PC-3 (cell line): Measurements from ENCODE around the gene LBP. TPM values are rescaled to one million over a fixed set of nuclear protein-coding genes. Genes with fewer than 3 reads are reported as not detected.

ENCODE experiments used
- ATAC-seq: fragments of 200-7000 bp; cut with Tn5 transposase; 2 replicates; pipeline ENCODE4 v1.9.1; 2020; ENCODE audit warnings: mild to moderate bottlenecking, moderate library complexity
- BruUV-seq: library from RNA; stranded (reverse); fragments of 400-500 nt; replicated peaks from 2 replicates; lab custom pipeline; 2021; lab: Mats Ljungman, UMichigan
- CTCF ChIA-PET: fragments of 300-600 bp; sonication (Branson Sonifier 250); formaldehyde crosslinking; loops from one replicate; lab custom pipeline; 2022; ENCODE audit warnings: antibody characterized with exemption; lab: Charles Lee
- POLR2A ChIA-PET: fragments of 300-600 bp; sonication (Branson Sonifier 250); formaldehyde crosslinking; loops from one replicate; lab custom pipeline; 2022; ENCODE audit warnings: antibody characterized with exemption; ENCODE audit not compliant: unreplicated experiment; lab: Charles Lee
- DNase-seq: peaks from one replicate; pipeline ENCODE4 v3.0.0-alpha.2; 2015
- H2AFZ ChIP-seq: fragments of 300-600 bp; sonication (generic); 2 replicates; pipeline ENCODE4 v1.6.0; 2016; ENCODE audit warnings: antibody characterized with exemption, low read length
- H3F3A ChIP-seq: fragments of 300-600 bp; sonication (generic); one replicate; pipeline ENCODE4 v1.6.0; 2017; ENCODE audit warnings: antibody characterized with exemption, low read length, control low read depth, mild to moderate bottlenecking; ENCODE audit not compliant: unreplicated experiment
- H3K27ac ChIP-seq: fragments of 300-600 bp; sonication (generic); 2 replicates; pipeline ENCODE4 v1.5.1; 2016; ENCODE audit warnings: mild to moderate bottlenecking, low read length
- H3K27me3 ChIP-seq: fragments of 300-600 bp; sonication (generic); 2 replicates; pipeline ENCODE4 v1.6.1; 2016; ENCODE audit warnings: low read length, mixed read lengths
- H3K36me3 ChIP-seq: fragments of 300-600 bp; sonication (generic); 2 replicates; pipeline ENCODE4 v1.6.1; 2016; ENCODE audit warnings: low read depth, mixed run types, low read length, mixed read lengths
- H3K4me1 ChIP-seq: fragments of 300-600 bp; sonication (generic); 2 replicates; pipeline ENCODE4 v1.5.1; 2016; ENCODE audit warnings: low read length; ENCODE audit not compliant: insufficient read depth
- H3K4me2 ChIP-seq: fragments of 300-600 bp; sonication (generic); 2 replicates; pipeline ENCODE4 v1.6.0; 2016; ENCODE audit warnings: low read length
- H3K4me3 ChIP-seq: fragments of 300-600 bp; sonication (generic); 2 replicates; pipeline ENCODE4 v1.5.1; 2016; ENCODE audit warnings: mild to moderate bottlenecking, low read length, mixed read lengths
- H3K79me2 ChIP-seq: fragments of 300-600 bp; sonication (generic); 2 replicates; pipeline ENCODE4 v1.6.1; 2017; ENCODE audit warnings: low read length, mixed read lengths
- H3K9ac ChIP-seq: fragments of 300-600 bp; sonication (generic); 2 replicates; pipeline ENCODE4 v1.6.0; 2016; ENCODE audit warnings: mild to moderate bottlenecking, low read length
- H3K9me2 ChIP-seq: fragments of 300-600 bp; sonication (generic); replicated peaks from 2 replicates; pipeline ENCODE4 v1.6.1; 2016; ENCODE audit warnings: mixed run types, low read length, mixed read lengths
- H3K9me3 ChIP-seq: fragments of 300-600 bp; sonication (generic); 2 replicates; pipeline ENCODE4 v1.6.1; 2016; ENCODE audit warnings: low read length, mixed read lengths
- H4K20me1 ChIP-seq: fragments of 300-600 bp; sonication (generic); 2 replicates; pipeline ENCODE4 v1.6.1; 2016; ENCODE audit warnings: low read length, mixed read lengths
- EZH2 ChIP-seq: fragments of 300-600 bp; sonication (generic); IDR thresholded peaks from one replicate; pipeline ENCODE4 v1.6.1; 2017; ENCODE audit warnings: antibody characterized with exemption, mild to moderate bottlenecking, low read length; ENCODE audit not compliant: unreplicated experiment
- EZH2phosphoT487 ChIP-seq: fragments of 300-600 bp; sonication (generic); IDR thresholded peaks from 2 replicates; pipeline ENCODE4 v1.6.1; 2018; ENCODE audit warnings: mild to moderate bottlenecking, antibody characterized with exemption, low read length, borderline replicate concordance
- intact Hi-C: fragments of 100-400 bp; cut with micrococcal nuclease; formaldehyde crosslinking; loops from 2 replicates; pipeline ENCODE4 v1.9.0; 2023
- total RNA-seq: library from RNA; depleted of rRNA; stranded (reverse); fragments of >200 nt; gene quantifications from 2 replicates; pipeline ENCODE4 v1.2.3, GENCODE V29; 2014
- TF ChIP-seq, protein P1 (sequence below): fragments of 300-600 bp; sonication (generic); conservative IDR thresholded peaks from 2 replicates; pipeline ENCODE4 v1.5.1; 2017; ENCODE audit warnings: antibody characterized with exemption, low read depth, mild to moderate bottlenecking, low read length

The LBP gene
- total RNA-seq, 1 experiment from 2014 or later, result not detected

DNA sequence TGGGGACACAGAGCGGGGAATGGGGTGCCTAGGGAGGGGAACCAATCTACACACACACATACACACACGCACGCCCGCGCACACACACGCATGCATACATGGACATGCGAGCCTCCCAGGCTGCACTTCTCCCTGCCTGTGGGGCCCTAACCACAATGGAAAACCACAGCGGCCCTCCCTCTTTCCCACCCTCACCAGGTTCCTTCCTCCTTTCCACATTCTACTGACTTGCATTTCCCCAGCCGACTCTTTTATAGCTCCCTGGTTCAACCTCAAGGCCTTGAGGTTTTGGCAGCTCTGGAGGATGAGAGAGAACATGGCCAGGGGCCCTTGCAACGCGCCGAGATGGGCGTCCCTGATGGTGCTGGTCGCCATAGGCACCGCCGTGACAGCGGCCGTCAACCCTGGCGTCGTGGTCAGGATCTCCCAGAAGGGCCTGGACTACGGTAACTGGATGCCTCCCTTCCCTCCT lies 42.3 kb upstream of the LBP start, which contains the start of gene BPI:
Gene BPI, plus strand, starts transcription at position 249 of the 472 bp plus-strand sequence. Its CDS starts 68 bp downstream, at position 317.
- POLR2A ChIA-PET, result no interaction called here
- CTCF ChIA-PET, result interaction anchor here (0.5 to 1.3 kb wide), 2 partner anchors 105 to 805 kb away, joined by 3 read pairs; no protein-coding TSS in a partner anchor
- Histone ChIP-seq H3K9me2 (no peaks in the 10 kb centered on the region), H3K9me3 (no peaks in the 10 kb centered on the region), H3K36me3 (no peaks in the 10 kb centered on the region), H3K4me2 (no peak within 1 kb of the TSS), H3F3A (no peaks in the 10 kb centered on the region), H2AFZ (no peak within 1 kb of the TSS), H3K4me3 (no peak within 1 kb of the TSS), H3K27me3 (no peaks in the 10 kb centered on the region), H3K4me1 (peaks cover 11% of the 10 kb centered on the region), H3K79me2 (no peaks in the 10 kb centered on the region), H3K9ac (no peak within 1 kb of the TSS), H3K27ac (no peak within 1 kb of the TSS), H4K20me1 (no peaks in the 10 kb centered on the region)
- BruUV-seq, result no TSS peak
- no peak for DNase-seq
- intact Hi-C loops, result no loop called here
- TF ChIP-seq EZH2phosphoT487 (no peak), EZH2 (no peak)
- TF ChIP-seq, protein P1, sequence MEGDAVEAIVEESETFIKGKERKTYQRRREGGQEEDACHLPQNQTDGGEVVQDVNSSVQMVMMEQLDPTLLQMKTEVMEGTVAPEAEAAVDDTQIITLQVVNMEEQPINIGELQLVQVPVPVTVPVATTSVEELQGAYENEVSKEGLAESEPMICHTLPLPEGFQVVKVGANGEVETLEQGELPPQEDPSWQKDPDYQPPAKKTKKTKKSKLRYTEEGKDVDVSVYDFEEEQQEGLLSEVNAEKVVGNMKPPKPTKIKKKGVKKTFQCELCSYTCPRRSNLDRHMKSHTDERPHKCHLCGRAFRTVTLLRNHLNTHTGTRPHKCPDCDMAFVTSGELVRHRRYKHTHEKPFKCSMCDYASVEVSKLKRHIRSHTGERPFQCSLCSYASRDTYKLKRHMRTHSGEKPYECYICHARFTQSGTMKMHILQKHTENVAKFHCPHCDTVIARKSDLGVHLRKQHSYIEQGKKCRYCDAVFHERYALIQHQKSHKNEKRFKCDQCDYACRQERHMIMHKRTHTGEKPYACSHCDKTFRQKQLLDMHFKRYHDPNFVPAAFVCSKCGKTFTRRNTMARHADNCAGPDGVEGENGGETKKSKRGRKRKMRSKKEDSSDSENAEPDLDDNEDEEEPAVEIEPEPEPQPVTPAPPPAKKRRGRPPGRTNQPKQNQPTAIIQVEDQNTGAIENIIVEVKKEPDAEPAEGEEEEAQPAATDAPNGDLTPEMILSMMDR, result no peak
- ATAC-seq, result no peak

DNA sequence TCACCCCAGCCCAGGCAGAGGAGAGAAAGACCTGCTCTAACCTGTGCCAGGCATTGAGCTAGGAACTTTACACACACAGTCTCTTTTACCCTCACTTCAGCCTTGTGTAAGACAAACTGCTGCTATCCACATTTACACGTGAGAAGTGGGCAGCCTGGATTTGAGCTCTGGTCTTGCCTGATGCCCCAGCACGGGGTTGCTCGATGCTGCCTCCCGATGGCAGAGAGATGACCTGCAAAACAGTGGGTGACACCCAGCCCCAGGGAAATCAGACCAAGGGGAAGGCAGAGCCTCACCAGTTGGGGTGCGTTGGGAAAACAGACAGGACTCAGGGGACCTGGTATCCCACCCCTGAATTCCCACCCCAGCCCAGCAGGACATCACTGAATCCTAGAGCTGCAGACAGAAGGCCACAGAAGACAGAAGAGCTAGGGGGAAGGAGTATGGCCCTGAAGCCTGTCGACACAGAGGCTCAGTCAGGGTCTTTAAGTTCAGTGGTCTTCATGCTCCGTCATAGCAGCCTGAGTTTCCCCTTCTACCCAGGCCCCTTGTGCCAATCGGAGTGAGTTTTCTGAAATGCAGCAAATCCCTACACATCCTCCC lies 41.3 kb upstream of the LBP start:
- intact Hi-C loops, result no loop called here
- ChIA-PET CTCF (interaction anchor here (0.6 to 1.4 kb wide), 3 partner anchors 30 to 257 kb away, joined by 5 to 20 read pairs (median 9); no protein-coding TSS in a partner anchor), POLR2A (no interaction called here)
- no peak for TF ChIP-seq EZH2
- TF ChIP-seq, protein P1, result peak; percentile 79
- no peak for TF ChIP-seq EZH2phosphoT487
- H3K4me1 ChIP-seq, result peaks cover 7% of the 10 kb centered on the region
- no peaks in the 10 kb centered on the region for H3K9me3 ChIP-seq
- H3K9ac ChIP-seq, result no peak overlapping the region
- no TSS peak for BruUV-seq
- no peak overlapping the region for H3K4me3 ChIP-seq
- no peaks in the 10 kb centered on the region for H3K36me3 ChIP-seq
- no peak overlapping the region for H3K4me2 ChIP-seq
- no peaks in the 10 kb centered on the region for H3K79me2 ChIP-seq
- H2AFZ ChIP-seq, result no peak overlapping the region
- H3F3A ChIP-seq, result no peaks in the 10 kb centered on the region
- ATAC-seq (peak; percentile 64), DNase-seq (peak; percentile 64)
- no peaks in the 10 kb centered on the region for H4K20me1 ChIP-seq
- no peak overlapping the region for H3K27ac ChIP-seq
- no peaks in the 10 kb centered on the region for H3K27me3 ChIP-seq
- H3K9me2 ChIP-seq, result no peaks in the 10 kb centered on the region

DNA sequence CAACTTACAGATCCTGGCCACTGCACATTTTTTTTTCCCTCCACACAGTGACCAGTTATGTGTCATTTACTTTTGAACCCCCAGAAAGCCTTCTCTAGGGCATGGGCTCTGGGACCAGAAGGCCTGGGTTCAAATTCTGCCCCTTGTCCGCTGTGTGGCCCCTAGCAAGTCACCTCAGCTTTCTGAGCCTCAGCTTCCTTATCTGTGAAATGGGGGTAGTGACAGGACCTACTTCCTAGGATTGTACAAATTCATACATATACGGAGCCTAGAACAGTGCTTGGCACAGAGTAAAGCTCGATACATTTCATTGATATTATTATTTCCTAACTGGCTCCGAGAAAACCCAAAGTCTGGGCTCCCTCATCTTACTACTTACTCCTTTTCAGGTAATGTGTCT lies 40.7 kb upstream of the LBP start:
- Histone ChIP-seq H3K4me2 (no peak overlapping the region), H3K9ac (no peak overlapping the region), H3K27me3 (no peaks in the 10 kb centered on the region), H2AFZ (no peak overlapping the region), H3K4me3 (no peak overlapping the region), H3K36me3 (no peaks in the 10 kb centered on the region), H3K79me2 (no peaks in the 10 kb centered on the region), H3K9me3 (no peaks in the 10 kb centered on the region), H3F3A (no peaks in the 10 kb centered on the region), H3K4me1 (peaks cover 1% of the 10 kb centered on the region), H4K20me1 (no peaks in the 10 kb centered on the region), H3K27ac (no peak overlapping the region), H3K9me2 (no peaks in the 10 kb centered on the region)
- CTCF ChIA-PET, result interaction anchor here (0.6 to 1.4 kb wide), 2 partner anchors 75 to 258 kb away, joined by 9 to 20 read pairs; no protein-coding TSS in a partner anchor
- POLR2A ChIA-PET, result no interaction called here
- BruUV-seq, result no TSS peak
- intact Hi-C loops, result no loop called here
- no peak for TF ChIP-seq EZH2phosphoT487
- ATAC-seq (no peak), DNase-seq (no peak)
